ENCODE results near the gene FGF1.

The FGF1 gene

GRCh38 chr5:142642427-142642826, 43.5 kb downstream of the FGF1 start:
- DNase-seq (ENCODE audit: low spot score), result no peak
- in situ Hi-C loops (cut with MboI; ENCODE audit: low pct_unique_long_range_greater_than_20kb, low sequenced_read_pairs, unreplicated experiment), result no loop called here
- TF ChIP-seq, protein P1, sequence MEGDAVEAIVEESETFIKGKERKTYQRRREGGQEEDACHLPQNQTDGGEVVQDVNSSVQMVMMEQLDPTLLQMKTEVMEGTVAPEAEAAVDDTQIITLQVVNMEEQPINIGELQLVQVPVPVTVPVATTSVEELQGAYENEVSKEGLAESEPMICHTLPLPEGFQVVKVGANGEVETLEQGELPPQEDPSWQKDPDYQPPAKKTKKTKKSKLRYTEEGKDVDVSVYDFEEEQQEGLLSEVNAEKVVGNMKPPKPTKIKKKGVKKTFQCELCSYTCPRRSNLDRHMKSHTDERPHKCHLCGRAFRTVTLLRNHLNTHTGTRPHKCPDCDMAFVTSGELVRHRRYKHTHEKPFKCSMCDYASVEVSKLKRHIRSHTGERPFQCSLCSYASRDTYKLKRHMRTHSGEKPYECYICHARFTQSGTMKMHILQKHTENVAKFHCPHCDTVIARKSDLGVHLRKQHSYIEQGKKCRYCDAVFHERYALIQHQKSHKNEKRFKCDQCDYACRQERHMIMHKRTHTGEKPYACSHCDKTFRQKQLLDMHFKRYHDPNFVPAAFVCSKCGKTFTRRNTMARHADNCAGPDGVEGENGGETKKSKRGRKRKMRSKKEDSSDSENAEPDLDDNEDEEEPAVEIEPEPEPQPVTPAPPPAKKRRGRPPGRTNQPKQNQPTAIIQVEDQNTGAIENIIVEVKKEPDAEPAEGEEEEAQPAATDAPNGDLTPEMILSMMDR (IDR thresholded peaks at IDR 0.05; ENCODE audit: extremely low read depth, insufficient read depth, missing control alignments), result no peak

DNA sequence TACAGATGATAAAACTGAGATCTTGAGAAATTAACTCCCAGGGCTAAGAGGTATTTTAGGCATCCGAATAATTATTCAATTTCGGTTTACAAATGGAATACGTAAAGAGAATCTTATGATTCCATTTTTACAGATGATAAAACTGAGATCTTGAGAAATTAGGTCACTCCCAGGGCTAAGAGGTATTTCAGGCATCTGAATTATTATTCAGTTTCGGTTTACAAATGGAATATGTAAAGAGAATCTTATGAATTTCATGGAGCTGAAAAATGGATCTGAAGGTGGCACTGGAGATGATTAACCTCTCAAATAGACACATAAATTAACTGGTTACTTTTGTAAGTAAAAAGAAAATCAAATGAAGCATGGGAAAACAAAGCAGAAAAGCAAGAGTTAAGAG, 44.2 kb downstream of the FGF1 start:
- in situ Hi-C loops (cut with MboI; ENCODE audit: low pct_unique_long_range_greater_than_20kb, low sequenced_read_pairs, unreplicated experiment), result no loop called here
- DNase-seq (ENCODE audit: low spot score), result no peak
- TF ChIP-seq, protein P1 (IDR thresholded peaks at IDR 0.05; ENCODE audit: extremely low read depth, insufficient read depth, missing control alignments), result no peak

DNA sequence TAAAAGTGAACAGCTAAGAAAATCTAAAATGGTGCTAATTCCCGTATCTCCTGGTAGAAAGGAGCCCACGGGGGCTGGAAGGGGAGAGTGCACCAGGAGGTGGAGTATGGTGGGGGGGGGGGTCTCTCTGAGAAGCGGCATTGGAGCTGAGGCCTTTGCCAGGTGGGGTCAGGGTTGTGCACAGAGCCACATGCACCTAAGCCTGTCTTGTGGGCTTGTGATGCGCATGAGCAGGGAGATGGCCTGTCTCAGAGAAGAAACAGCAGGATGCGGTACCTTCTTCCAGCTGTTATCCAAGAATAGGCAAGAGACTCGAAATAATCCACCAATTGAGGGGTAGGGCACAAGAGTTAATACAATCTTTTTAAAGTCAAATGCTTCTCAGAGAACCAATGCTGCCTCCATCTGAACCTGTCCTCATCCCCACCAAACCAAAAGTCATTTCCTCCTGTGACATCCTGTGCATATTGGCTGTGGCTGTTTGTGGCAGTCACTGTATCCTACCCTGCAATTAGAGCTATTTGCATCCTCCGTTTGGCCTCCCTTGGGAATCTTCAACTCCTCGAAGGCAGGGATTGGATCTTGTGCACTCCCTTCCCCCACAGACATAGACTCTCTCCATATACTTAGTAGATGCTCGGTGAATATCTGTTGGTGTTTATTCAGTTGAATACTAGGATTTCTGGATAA, 45.4 kb downstream of the FGF1 start:
- DNase-seq (ENCODE audit: low spot score), result no peak
- in situ Hi-C loops (cut with MboI; ENCODE audit: low pct_unique_long_range_greater_than_20kb, low sequenced_read_pairs, unreplicated experiment), result no loop called here

DNA sequence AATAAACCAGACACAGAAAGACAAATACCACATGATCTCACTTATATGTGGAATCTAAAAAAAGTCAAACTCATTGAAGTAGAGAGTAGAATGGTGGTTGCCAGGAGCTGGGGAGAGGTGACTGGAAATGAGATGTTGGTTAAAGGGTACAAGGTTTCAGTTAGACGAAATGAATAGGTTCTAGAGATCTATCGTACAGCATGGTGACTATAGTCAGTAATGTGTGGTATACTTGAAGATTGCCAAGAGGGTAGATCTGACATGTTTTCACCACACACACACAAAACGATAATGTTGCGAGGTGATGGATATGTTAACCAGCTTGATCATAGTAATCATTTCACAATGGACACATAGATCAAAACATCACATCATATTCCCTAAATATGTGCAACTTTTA, 46.4 kb downstream of the FGF1 start:
- TF ChIP-seq, protein P1 (IDR thresholded peaks at IDR 0.05; ENCODE audit: extremely low read depth, insufficient read depth, missing control alignments), result no peak
- in situ Hi-C loops (cut with MboI; ENCODE audit: low pct_unique_long_range_greater_than_20kb, low sequenced_read_pairs, unreplicated experiment), result no loop called here
- no peak for DNase-seq (ENCODE audit: low spot score)

More for the DNA sequence above, 45.4 kb downstream of the FGF1 start:
- TF ChIP-seq, protein P1 (IDR thresholded peaks at IDR 0.05; ENCODE audit: extremely low read depth, insufficient read depth, missing control alignments), result no peak

DNA sequence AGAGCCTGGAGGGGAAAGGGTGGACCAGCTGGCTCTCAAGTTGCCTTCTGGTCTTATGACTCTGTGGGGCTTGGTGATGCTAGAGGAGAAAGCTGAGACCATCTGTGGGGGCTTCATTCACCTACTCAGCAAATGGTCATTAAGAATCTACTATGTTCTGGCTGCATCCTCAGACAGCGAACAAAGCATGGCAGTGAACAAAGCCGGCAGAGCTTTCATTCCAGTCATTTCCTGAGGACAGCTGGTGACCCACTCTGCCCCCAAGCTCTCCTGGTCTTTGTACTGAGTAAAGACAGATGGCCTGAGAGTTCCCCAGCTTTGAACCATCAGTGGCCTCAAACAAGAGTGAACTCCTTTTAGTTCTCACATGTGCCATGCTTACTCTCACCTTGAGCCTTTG, 48.0 kb downstream of the FGF1 start:
- in situ Hi-C loops (cut with MboI; ENCODE audit: low pct_unique_long_range_greater_than_20kb, low sequenced_read_pairs, unreplicated experiment), result no loop called here
- no peak for DNase-seq (ENCODE audit: low spot score)
- TF ChIP-seq, protein P1 (IDR thresholded peaks at IDR 0.05; ENCODE audit: extremely low read depth, insufficient read depth, missing control alignments), result no peak

DNA sequence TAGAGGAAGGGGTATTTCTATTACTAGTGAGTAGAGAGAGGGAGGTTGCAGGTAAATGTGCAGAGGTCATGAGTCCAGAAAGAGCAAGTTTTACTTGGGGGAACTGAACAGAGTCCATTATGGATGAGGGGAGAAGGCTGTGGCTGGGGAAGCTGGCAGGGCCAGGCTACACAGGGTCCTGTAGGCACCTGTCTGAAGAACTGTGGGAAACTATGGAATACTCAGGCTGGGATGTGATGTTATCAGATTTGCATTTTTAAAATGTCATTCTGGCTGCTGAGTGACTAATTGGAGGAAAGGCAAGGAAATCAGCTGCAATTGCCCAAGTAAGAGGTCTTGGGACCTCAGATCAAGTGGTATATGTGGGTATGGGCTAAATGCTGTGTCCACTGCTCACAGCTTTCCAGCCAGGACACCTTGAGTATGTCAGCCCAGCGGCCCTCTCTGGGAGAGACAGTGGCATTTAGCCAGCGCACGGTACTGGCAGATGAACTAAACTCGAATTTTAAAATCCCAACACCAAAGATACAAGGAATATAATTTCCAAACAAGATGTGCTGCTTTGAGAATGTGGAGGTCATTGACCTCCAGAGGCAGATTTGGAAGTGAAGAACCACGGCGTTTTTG, 49.1 kb downstream of the FGF1 start:
- in situ Hi-C loops (cut with MboI; ENCODE audit: low pct_unique_long_range_greater_than_20kb, low sequenced_read_pairs, unreplicated experiment), result no loop called here
- TF ChIP-seq, protein P1 (IDR thresholded peaks at IDR 0.05; ENCODE audit: extremely low read depth, insufficient read depth, missing control alignments), result no peak
- DNase-seq (ENCODE audit: low spot score), result no peak
